Hematopoietic multipotent progenitor cell (in vitro differentiated cells): ENCODE results near the gene ARHGEF7. TPM values are rescaled to one million over a fixed set of nuclear protein-coding genes. Genes with fewer than 3 reads are reported as not detected.

Source experiments
- DNase-seq, 3 donors: peaks; one replicate each; pipeline ENCODE4 v3.0.0-alpha.2; 2011 to 2015; ENCODE audit warnings: low read depth in 2 of 3, low spot score in 2 of 3
- total RNA-seq: library from RNA; depleted of rRNA; stranded (reverse); fragments of >200 nt; gene quantifications from one replicate; pipeline ENCODE4 v1.2.3, GENCODE V29; 2012

ARHGEF7 gene
- total RNA-seq, 1 donor = 34.2 TPM

DNA sequence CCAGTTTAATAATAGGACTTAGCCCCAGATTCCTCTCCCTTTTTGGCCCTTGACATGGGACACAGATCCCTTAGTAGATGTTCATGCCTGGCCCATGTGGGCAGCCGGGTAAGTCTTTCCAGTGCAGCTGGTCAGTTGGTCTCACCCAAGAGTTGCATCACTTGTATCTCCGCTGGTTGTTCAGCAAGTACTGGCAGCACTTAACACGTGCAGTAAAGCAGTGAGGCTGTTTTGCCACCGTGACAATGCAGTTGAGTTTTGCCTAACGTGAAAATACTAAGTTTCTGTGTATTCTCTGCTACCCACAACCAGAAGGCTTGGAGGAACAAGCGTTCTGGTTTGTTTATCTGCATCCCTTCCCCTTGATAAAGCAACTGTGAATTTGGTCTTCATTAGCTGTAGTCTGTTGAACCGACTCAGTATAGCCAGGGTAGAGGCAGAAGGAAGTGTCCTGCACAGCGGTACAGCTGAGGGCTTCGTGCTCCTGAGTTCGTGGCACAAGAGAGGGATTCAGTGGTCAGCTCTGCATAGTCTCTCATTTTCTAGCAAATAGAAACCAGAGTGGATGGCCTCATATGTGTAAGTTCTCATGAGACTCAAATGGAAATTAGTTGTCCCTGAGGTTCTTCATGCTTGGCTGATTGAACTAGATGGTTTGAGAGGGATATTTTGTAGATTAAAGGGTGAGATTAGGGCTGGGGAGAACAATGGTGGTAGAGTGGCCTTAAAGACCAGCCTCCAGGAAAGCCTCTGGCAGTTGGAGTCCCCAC lies 50.3 kb downstream of the ARHGEF7 start:
- DNase-seq = no peak

DNA sequence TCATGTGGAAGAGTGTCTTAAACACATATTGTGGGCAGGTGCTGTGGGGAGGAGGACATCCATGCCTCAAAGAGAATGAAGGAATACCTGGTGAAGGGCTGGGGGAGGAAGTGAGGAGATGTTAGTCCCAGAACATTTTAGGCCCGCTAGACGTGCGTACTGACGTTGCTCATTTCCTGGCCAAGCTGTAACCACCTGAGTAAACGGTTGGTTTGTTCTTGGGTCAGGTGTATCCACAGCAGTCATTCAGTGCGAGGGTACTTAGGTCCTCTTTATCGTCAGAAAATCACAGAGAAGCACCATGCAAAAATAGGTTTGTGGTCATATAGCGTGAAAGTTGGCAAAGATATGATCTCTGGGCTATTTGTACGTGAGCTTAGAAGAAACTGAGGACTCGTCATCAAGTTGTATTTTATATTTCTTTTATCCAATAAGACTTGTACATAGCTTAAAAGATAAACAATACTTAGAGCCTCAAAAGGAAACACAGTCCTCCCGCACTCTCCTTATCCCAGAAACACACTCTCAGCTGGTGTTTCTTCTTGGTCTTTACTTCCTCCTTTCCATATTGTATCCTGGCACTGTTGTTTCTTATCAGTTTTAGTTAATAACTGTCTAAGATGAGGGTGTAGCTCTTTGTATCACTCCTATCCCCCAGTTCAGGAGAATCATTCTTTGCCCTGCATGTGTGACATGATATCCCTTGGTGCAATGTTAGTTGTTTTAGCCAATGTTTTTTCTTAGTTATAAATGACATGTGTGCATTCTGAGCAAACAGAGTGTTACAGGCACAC lies 52.0 kb downstream of the ARHGEF7 start:
- DNase-seq = no peak

DNA sequence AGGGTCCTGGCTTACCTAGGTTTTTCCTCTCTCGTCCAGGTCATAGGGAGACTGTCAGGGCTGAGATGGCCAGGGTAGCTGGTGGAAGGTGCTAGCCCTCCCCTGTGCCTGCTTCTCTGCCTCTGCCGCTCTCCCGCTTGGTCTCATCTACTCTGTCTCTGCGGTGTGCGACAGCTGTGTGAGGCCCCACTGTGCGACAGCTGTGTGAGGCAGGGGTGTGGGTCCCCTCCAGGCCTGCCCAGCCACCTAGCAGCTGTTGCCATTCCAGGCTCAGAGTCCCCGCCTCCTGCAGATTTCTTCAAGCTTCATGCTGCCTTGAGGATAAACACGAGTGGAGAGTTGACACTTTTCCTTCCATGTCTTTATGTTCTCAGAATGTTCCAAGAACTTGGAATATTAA lies 53.0 kb downstream of the ARHGEF7 start:
- no peak for DNase-seq

DNA sequence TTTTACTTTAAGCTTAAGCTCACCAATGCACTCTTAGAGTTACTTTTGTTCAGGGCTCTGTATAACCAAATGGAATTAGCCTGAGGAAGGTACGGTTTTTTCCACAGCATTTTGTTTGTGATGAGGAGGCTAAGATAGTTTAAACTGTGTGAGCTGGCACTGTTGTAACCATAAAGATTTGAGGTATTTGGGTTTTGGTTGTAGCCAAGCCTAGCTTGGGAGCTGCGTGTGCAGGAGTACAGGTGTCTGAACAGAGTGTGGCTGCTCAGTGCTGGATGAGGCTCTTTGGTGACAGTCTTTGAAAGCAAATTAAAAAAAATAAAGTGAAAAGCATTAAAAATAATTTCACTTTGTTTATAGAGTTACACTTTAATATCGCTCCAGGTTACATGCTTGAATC lies 56.0 kb downstream of the ARHGEF7 start:
- DNase-seq = no peak

DNA sequence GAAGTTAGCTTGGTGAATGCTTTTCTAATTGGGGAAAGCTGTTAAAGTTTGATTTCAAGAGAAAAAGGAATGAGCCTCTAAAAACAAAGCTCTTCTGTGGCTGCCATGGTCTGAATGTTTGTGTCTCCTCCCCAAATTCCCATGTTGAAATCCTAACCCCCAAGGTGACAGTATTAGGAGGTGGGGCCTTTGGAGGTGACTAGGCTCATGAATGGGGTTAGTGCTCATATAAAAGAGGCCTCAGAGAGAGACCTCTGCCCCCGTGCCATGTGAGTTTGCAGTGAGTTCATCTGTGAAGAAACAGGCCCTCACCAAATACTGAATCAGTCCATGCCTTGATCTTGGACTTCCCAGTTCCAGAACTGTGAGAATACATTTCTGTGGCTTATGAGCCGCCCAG lies 56.5 kb downstream of the ARHGEF7 start:
- DNase-seq = no peak

DNA sequence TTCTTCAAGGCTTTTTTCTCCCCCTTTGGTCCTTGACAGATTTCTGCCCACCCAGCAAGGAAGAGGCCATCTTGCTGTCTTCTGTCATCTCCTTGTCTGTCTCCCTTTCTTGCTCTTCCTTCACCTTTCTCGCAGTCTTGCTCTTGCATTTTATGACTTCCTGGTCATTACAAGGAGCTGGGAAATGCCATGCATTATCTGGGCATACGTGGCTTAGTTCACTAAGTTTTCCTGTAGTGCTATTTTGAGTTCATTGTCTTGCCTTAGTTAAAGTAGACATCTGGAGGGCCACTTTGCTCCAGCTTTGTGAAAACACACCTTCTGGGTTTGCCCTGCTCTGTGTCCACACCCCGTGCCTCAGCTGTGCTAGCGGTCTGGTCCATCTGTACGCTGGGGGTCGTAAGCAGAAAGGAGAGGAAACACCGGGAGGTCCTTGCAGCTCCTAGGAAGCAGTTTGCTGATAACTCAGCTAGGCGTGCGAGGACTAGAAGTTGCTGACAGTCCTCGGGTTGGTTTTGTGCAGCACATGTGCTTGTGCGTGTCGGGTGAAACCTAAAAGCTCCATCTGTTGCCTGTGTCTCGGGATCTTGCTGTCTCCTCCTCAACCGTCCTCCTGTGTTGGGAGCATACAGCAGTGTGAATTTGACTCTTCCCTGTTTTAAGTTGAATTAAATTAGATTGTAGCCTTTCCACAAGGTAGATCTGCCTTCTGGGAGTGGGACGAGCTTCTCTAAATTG lies 59.4 kb downstream of the ARHGEF7 start:
- DNase-seq = no peak

DNA sequence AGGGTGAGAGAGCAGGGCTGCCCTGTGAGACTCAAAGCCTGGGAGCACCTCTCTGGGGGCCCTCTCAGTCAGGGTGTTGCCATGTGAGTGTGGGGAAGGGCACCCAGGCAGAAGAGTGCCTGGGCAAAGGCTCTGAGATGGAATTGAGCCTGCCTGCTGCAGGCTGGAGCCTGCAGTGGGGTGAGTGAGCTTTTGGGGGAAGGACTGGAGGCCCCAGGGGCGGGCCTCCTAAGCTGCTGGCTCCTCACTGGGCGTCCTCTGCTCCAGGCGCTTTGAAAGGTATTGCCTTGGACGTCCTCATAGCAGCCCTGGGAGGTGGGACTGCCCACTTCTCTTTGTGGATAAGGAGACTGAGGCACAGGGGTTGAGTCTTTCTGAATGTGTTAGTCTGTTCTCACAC lies 60.3 kb downstream of the ARHGEF7 start:
- no peak for DNase-seq

DNA sequence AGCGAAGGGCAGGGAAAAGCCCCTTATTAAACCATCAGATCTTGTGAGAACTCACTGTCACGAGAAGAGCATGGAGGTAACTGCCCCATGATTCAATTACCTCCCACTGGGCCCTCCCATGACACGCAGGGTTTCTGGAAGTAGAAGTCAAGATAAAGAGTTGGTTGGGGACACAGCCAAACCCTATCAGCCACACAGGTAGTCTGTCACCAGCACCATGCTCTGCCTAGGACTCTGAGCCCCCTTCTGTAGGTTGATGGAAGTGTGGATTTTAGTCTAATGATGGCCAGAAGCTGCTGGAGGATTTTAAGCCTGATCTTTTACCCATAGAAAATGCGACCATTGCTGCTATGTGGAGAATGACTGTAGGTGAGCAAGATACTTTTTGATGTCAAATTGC lies 60.8 kb downstream of the ARHGEF7 start:
- DNase-seq = no peak

DNA sequence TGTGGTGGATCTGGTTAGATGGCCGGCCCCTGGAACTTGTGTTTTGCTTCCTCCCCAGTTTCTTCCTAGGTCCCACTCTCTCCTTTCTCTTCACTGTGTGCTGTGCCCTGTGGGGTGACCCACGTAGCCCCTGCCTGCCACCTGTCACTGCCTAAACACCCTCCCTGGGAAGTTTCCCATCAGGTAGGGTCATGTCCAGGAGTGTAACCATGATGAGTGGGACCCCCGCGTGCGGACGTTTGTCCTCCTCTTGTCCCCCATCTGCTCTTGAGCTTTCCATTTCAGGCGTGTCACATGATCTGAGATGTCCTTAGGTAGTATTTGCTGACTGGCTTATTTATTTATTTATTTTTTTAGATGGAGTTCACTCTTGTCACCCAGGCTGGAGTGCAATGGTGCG lies 61.3 kb downstream of the ARHGEF7 start:
- DNase-seq = no peak

DNA sequence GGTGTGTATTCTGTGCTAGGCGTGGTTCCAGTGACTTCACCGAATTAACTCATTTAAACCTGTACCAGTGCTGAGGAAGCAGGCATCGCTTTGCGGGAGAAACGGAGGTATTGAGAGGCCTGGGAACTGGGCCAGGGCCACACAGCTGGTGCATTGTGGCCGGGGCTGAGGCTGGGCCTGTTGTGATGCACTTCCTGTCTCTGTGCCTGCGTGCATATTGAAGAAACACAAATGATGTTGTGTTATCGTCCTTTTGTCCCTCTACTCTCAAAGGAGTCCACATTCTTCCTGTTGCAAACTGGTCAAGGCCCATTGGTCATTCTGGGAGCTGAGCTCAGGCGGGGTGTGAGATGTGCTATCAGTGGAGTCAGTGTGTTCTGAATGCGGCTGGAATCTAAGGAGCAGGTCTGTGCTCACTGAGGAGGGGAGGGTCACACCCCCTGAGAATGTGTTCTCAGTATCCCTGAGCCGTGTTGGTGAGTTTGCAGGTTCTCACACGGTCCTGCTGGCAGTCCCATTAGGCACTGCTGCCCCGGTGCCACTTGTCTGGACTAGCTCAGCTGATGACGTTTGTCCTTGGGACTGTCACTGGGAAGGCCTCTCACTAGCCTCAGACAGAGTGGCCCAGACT lies 62.1 kb downstream of the ARHGEF7 start:
- peak in 2 of 3 donors; percentile 65 to 92 for DNase-seq

DNA sequence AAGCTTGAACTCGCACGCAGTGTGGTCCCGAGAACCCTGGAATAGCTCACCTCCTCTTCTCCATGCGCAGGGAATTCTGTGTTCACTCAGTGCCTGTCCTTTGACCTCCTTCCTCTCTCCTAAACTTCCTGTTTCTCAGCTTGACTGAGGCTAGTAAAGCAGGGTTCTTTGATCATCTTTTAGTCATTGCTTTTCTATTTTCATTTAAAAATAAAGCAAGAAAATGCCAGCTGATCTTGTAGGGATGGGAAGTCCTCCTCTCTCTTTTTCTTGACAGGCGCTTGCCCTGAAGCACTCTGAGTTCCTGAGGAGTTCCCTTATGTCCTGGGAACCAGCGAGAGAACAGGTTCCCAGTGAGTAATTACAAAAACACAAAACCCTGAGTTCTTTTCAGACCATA lies 62.8 kb downstream of the ARHGEF7 start:
- DNase-seq = no peak

DNA sequence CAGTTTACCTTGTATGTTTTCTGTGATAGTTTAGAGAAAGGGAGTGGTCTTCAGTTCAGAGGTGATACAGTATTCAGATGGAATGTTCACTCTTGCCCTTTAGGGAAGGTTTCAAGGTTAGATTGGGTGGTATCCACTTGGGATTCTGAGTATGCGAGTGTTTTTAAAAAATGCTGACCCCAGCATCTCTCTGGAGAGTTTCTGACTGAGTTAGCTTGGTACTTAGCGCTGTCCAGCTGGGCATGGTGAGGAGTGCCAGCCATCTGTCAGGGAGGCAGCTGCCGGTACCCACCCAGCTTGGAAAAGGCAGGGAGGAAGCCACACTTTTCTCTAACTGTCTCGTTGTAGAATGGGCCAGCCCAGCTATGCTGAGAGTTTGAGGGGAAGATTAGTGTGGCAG lies 63.3 kb downstream of the ARHGEF7 start:
- no peak for DNase-seq

DNA sequence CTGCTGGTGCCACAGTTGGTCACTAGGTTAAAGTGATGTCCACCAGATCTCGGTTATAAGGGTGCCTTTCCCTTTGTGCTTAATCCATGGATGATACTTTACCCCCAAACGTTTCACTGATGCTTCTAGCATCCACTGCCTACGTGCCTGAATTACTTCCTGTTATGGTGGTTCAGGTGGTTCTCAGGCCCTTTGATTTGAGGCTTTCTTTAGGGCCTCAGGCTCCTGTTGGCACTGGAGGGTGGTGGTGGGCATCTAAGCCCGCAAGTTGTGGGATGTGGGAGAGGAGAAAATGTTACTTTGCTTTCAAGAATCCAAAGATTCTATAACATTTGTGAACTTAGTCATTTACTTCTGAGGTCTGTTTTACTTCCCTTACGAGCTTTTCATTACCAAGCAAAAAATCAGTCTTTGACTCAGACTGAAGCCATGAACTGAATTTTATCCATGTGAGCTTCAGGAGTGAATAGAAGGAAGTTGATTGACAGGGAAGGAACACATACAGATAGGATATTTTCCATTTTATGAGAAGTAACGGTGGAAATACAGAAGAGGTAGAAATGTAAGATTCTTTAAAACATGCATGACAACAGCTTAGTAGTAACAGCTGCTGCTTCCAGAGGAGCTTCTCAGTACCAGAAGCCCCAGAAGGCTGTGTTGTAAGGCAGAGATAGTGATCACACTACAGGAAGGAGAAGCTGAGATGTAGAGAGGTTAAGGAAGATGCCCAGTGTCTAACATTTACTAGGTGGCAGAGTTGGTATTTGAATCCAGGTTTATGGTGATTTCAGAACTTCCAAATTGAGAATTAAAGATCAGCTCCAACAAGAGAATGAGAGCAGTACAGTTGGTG lies 65.0 kb downstream of the ARHGEF7 start:
- peak in 1 of 3 donors; percentile 32 for DNase-seq

DNA sequence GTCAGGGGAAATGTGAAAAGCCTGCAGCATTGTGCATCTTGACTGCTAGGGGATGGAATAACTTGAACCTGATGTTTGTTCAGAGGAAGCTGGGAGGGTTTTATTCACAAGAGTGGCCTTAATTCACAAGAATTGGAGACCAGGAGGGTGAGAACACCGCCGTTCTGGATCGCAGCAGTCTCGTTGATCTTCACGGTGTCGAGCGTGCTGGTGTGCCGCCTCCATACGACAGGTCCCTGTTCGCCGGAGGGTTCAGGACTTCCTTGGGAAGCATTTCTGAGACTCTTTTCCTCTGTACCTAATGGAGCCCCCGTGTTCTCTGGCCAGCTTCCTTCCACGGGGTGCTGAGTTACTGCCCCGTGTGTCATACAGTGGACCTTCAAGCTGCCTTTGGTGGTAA lies 66.9 kb downstream of the ARHGEF7 start:
- DNase-seq = no peak

DNA sequence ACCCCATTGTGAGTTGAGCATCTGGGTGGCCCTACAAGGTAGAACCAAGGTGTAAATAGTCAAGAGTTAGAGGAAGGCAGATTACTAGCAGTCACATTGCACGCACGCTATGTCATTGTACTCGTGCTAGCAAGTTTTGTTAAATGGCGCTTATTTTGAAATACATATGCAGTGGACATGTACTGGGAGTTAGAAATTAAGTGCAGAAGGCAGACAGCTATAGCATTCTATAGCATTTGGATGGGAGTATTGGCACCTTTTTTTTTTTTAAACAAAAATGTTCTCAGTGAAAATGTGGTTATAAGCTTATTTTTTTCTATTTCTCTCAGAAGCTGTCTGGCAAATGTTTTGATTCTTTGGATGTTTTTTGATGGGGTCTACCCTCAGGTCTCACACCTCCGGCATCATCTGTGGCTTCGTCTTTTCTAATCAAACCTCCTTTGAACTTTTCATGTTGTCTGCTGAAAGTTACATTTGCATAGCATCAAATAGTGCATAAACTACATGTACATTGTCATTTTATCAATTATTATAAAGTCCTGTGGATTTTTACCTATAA lies 68.1 kb downstream of the ARHGEF7 start:
- no peak for DNase-seq

DNA sequence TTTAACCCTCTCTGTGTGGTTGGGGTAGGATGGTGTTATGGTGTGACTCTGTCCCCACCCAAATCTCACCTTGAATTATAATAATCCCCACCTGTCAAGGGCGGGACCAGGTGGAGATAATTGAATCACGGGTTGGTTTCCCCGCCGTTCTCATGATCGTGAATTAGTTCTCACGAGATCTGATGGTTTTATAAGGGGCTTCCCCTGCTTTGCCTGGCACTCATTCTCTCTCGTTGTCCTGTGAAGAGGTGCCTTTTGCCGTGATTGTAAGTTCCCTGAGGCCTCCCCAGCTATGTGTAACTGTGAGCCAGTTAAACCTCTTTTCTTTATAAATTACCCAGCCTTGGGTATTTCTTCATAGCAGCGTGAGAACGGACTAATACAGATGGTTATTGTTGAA lies 68.8 kb downstream of the ARHGEF7 start:
- no peak for DNase-seq

DNA sequence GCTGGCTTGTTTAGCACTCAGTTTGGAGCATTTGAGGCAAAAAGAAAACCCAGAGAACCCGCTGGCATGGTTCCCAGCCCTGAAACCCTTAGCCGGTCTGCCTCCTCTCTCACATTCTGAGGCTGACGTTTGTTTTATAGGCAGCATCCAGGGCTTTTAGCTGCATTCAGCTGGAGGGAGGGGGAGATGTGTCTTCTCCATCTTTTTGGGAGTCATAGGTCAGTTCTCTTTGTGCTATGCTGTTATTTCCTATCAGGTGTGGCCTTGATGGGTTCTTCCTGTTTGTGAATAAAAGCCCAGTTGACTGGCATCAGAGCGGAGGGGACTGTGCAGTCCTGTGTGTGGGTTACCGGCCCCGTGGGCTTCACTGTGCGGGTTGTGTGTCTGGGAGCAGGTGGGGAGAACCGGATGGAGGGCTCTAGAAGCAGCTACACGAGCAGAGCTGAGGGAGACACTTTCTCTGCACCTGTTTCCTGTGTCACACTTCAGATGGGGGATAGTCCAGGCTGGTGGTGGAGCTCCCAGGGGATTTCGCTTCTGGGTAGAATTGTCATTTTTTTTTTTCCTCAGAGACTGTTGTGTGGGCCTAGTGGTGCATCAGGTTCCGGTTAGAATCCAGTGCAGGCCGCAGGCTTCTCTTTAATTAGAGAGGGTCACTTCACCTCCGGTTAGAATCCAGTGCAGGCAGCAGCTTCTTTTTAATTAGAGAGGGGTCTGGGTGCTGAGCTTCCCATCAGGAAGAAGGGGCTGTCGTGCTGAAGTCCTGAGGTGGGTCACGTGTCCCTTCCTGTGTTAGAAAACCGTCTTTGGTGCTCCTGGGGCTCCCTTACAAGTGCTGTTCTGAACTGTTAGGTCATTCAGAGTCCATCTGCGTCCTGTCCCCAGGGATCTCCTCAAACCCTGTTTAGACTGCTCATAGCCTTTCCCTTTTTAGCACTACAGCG lies 69.6 kb downstream of the ARHGEF7 start:
- DNase-seq = peak in 2 of 3 donors; percentile 58 to 69

DNA sequence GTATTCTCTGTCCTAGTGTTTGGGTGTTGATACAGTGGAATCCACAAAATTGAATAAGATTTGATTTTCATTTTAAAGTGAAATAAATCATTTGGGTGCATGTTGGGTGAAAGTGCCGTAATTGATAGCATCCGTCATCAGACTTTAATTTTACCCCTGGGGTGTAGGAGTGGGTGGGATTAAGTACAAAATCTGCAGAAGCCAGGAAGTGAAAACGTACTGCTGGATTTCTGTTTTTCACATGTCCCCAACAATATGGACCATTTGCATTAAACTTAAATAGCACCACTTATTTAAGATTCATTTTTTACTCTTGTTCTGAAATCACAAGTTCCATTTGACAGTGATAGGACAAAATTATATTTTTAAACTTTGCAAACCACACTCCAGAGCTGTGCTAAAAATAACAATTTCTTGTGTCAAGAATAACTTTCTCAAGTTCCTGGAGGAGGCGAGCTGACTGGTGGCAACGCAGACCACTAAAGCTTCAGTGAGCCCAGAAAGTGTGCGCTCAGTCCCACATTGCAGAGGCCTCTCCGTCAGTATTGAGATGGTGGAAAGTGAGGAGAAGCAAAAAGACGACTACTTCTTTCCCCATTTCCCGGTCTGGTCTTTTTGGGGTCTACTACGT lies 71.3 kb downstream of the ARHGEF7 start:
- no peak for DNase-seq
